Endothelial cell of umbilical vein (primary cell): ENCODE results near the gene CXXC5. TPM values are rescaled to one million over a fixed set of nuclear protein-coding genes. Genes with fewer than 3 reads are reported as not detected.

ENCODE experiments used
- BruUV-seq: library from RNA; stranded (reverse); fragments of 400-500 nt; replicated peaks from 2 replicates; lab custom pipeline; 2021; lab: Mats Ljungman, UMichigan
- CTCF ChIA-PET: fragments of 300-600, 350-600 bp; sonication (Branson Sonifier 250); formaldehyde crosslinking; loops from one replicate; lab custom pipeline; 2021; ENCODE audit warnings: antibody characterized with exemption, inconsistent platforms; lab: Charles Lee
- POLR2A ChIA-PET: fragments of 300-600, 350-600 bp; sonication (Branson Sonifier 250); formaldehyde crosslinking; loops from one replicate; lab custom pipeline; 2021; ENCODE audit warnings: antibody characterized with exemption, inconsistent platforms; lab: Charles Lee
- DNase-seq: peaks from one replicate; pipeline ENCODE4 v3.0.0-alpha.2; 2011; ENCODE audit warnings: low read depth, low spot score
- FAIRE-seq: peaks from 2 replicates; lab custom pipeline; 2011; peaks lifted over from hg19 to GRCh38; lab: Jason Lieb, UNC
- H2AFZ ChIP-seq: 2 replicates; pipeline ENCODE4 v1.6.0; 2012; ENCODE audit warnings: low read depth, low read length, control low read depth, inconsistent platforms
- H3K27ac ChIP-seq: 2 replicates; pipeline ENCODE4 v1.5.1; 2011; ENCODE audit warnings: low read depth, mild to moderate bottlenecking, control low read depth, low read length, moderate library complexity; ENCODE audit not compliant: insufficient read depth
- H3K27me3 ChIP-seq, 2 experiments: 2 replicates each; pipeline versions ENCODE4 v1.6.0 to v1.6.1; 2011; ENCODE audit warnings: low read length in 2 of 2, mixed read lengths in 1 of 2; ENCODE audit not compliant: control insufficient read depth in 2 of 2, insufficient read depth in 2 of 2
- H3K36me3 ChIP-seq, 2 experiments: 2 replicates in 1 of 2; 3 replicates in 1 of 2; pipeline ENCODE4 v1.5.1; 2011; ENCODE audit warnings: low read length in 2 of 2, mild to moderate bottlenecking in 1 of 2, moderate library complexity in 1 of 2; ENCODE audit not compliant: control insufficient read depth in 2 of 2, insufficient read depth in 2 of 2; ENCODE audit errors: extremely low read depth in 1 of 2
- H3K4me1 ChIP-seq: 3 replicates; pipeline ENCODE4 v1.5.1; 2011; ENCODE audit warnings: mild to moderate bottlenecking, low read length; ENCODE audit not compliant: control insufficient read depth, insufficient read depth; ENCODE audit errors: extremely low read depth
- H3K4me2 ChIP-seq: 2 replicates; pipeline ENCODE4 v1.6.1; 2011; ENCODE audit warnings: low read length, control low read depth, mixed read lengths; ENCODE audit not compliant: insufficient read depth
- H3K4me3 ChIP-seq, 3 experiments: fragments of 200-600 bp in 1 of 3; sonication (generic), shearing (Covaris generic) in 1 of 3; replicated peaks in 1 of 3; 2 replicates each; pipeline ENCODE4 v1.5.1; 2011 to 2016; ENCODE audit warnings: control low read depth in 3 of 3, low read length in 3 of 3, mild to moderate bottlenecking in 2 of 3, inconsistent platforms in 1 of 3, low read depth in 1 of 3, moderate library complexity in 1 of 3; ENCODE audit not compliant: insufficient read depth in 1 of 3
- H3K79me2 ChIP-seq: 2 replicates; pipeline ENCODE4 v1.6.0; 2012; ENCODE audit warnings: low read length, inconsistent platforms; ENCODE audit not compliant: control insufficient read depth, insufficient read depth
- H3K9ac ChIP-seq: replicated peaks from 2 replicates; pipeline ENCODE3; 2011; ENCODE audit warnings: low read length, control low read depth; ENCODE audit not compliant: insufficient read depth; ENCODE audit errors: extremely low read depth
- H3K9me1 ChIP-seq: replicated peaks from 3 replicates; pipeline ENCODE4 v1.6.0; 2011; ENCODE audit warnings: mild to moderate bottlenecking, low read length; ENCODE audit not compliant: control insufficient read depth, insufficient read depth; ENCODE audit errors: extremely low read depth
- H3K9me3 ChIP-seq: replicated peaks from 2 replicates; pipeline ENCODE4 v1.5.1; 2012; ENCODE audit warnings: low read length, inconsistent platforms; ENCODE audit not compliant: control insufficient read depth, insufficient read depth
- H4K20me1 ChIP-seq: replicated peaks from 2 replicates; pipeline ENCODE3; 2011; ENCODE audit warnings: mild to moderate bottlenecking, low read length; ENCODE audit not compliant: control insufficient read depth, insufficient read depth; ENCODE audit errors: extremely low read depth
- EZH2 ChIP-seq: IDR thresholded peaks from 2 replicates; pipeline ENCODE4 v1.6.1; 2012; ENCODE audit warnings: borderline replicate concordance, low read depth, mild to moderate bottlenecking, moderate library complexity, low read length, inconsistent platforms; ENCODE audit not compliant: severe bottlenecking
- FOS ChIP-seq: IDR thresholded peaks from 2 replicates; pipeline ENCODE4 v1.6.1; 2011; ENCODE audit warnings: mild to moderate bottlenecking, low read length, moderate library complexity, borderline replicate concordance; ENCODE audit not compliant: insufficient read depth
- GATA2 ChIP-seq: IDR thresholded peaks from 2 replicates; pipeline ENCODE4 v1.7.0; 2011; ENCODE audit warnings: low read depth, mild to moderate bottlenecking, moderate library complexity, mixed read lengths, low read length; ENCODE audit not compliant: insufficient read length, insufficient read depth
- JUN ChIP-seq: IDR thresholded peaks from 2 replicates; pipeline ENCODE4 v1.6.1; 2011; ENCODE audit warnings: borderline replicate concordance, low read depth; ENCODE audit not compliant: insufficient read length, insufficient read depth
- MYC ChIP-seq: IDR thresholded peaks from one replicate; pipeline ENCODE4 v1.6.1; 2011; ENCODE audit warnings: mild to moderate bottlenecking, low read depth, low read length
- POLR2A ChIP-seq: IDR thresholded peaks from 2 replicates; pipeline ENCODE4 v1.6.1; 2012; ENCODE audit warnings: low read depth, mild to moderate bottlenecking, control low read depth, low read length
- POLR2AphosphoS5 ChIP-seq: IDR thresholded peaks from 2 replicates; pipeline ENCODE4 v1.6.1; 2012; ENCODE audit warnings: low read depth, mild to moderate bottlenecking, control low read depth, low read length, moderate library complexity; ENCODE audit not compliant: insufficient read depth
- dilution Hi-C: fragments of 300-500 bp; cut with MboI; formaldehyde crosslinking; loops from one replicate; pipeline ENCODE4 v1.15.0; 2019; ENCODE audit warnings: low sequenced_read_pairs; ENCODE audit not compliant: extremely low pct_ligation_motif_present
- intact Hi-C: fragments of 100-400 bp; cut with micrococcal nuclease; formaldehyde crosslinking; loops from one replicate; pipeline ENCODE4 v1.10.0; 2022
- polyA plus RNA-seq, 4 experiments: library from polyadenylated mRNA; depleted of rRNA in 3 of 4; stranded (reverse) in 3 of 4; unstranded in 1 of 4; fragments of >200 nt; gene quantifications; 2 replicates each; pipeline versions ENCODE4 v1.2.1 to v1.2.3, GENCODE V29; 2011 to 2012; ENCODE audit warnings: missing spikeins in 1 of 4
- total RNA-seq: library from RNA; stranded (reverse); gene quantifications from 2 replicates; pipeline ENCODE4 v1.2.3, GENCODE V29; 2021
- TF ChIP-seq, protein P1 (sequence below): IDR thresholded peaks from 2 replicates; pipeline ENCODE4 v1.6.1; 2011; ENCODE audit not compliant: insufficient read depth, insufficient read length
- TF ChIP-seq, protein P2 (sequence below), 2 donors: IDR thresholded peaks; 1 replicate in 1 of 2; 2 replicates in 1 of 2; pipeline ENCODE4 v1.5.1; 2011; ENCODE audit warnings: low read length in 2 of 2, mild to moderate bottlenecking in 2 of 2, moderate library complexity in 2 of 2, control low read depth in 1 of 2, inconsistent platforms in 1 of 2, low read depth in 1 of 2; ENCODE audit not compliant: insufficient read depth in 1 of 2; ENCODE audit errors: extremely low read depth in 1 of 2

The CXXC5 gene
- total and polyA plus RNA-seq, 2 donors (not counting 3 experiments of a cell fraction or from before 2014, with no cell fraction given): 2.7 to 5.5 TPM

DNA sequence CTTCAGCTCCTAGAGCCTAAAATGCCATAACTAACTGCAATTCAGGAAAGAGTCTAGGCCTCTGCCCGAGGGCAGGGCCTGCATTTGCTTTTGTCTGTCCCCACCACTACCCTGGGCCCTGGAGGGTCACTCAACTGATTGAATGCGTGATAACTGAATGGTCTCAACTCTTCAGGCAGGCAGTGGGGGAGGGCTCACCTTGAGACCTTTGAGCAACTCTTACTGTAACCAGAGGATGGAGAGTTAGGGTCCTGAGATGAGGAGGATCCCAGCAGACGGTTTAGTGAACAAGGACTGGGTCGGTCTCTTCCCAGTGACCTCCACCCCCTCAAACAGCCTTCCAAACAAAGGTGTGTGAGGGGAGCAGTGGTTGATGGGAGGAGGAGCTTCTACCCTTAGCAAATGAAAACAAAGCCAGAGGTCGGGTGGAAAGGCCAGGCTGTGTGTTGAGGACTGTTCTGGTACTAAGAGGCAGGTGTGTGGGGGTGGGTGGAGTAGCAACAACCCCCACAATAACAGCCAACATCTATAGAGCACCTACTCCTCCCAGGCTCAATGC is 59.4 kb downstream of the CXXC5 start:
- dilution Hi-C loops (no loop called here), intact Hi-C loops (loop anchor here (2.0 kb wide), 1 partner anchor 45 kb away; no protein-coding TSS in a partner anchor)
- BruUV-seq: no TSS peak
- Histone ChIP-seq H3K79me2 (no peaks in the 10 kb centered on the region), H3K9ac (no peak overlapping the region), H2AFZ (no peak overlapping the region), H3K9me1 (no peaks in the 10 kb centered on the region), H3K4me3 (no peak overlapping the region), H3K27ac (no peak overlapping the region), H3K36me3 (no peaks in the 10 kb centered on the region), H3K4me2 (no peak overlapping the region), H3K27me3 (peaks cover 8 to 12% of the 10 kb centered on the region in 2 experiments), H4K20me1 (no peaks in the 10 kb centered on the region), H3K4me1 (peaks cover 7% of the 10 kb centered on the region), H3K9me3 (no peaks in the 10 kb centered on the region)
- TF ChIP-seq, protein P1, sequence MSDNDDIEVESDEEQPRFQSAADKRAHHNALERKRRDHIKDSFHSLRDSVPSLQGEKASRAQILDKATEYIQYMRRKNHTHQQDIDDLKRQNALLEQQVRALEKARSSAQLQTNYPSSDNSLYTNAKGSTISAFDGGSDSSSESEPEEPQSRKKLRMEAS: no peak
- TF ChIP-seq FOS (no peak), POLR2A (no peak), POLR2AphosphoS5 (no peak), JUN (no peak), GATA2 (no peak), MYC (no peak), EZH2 (no peak)
- TF ChIP-seq, protein P2, sequence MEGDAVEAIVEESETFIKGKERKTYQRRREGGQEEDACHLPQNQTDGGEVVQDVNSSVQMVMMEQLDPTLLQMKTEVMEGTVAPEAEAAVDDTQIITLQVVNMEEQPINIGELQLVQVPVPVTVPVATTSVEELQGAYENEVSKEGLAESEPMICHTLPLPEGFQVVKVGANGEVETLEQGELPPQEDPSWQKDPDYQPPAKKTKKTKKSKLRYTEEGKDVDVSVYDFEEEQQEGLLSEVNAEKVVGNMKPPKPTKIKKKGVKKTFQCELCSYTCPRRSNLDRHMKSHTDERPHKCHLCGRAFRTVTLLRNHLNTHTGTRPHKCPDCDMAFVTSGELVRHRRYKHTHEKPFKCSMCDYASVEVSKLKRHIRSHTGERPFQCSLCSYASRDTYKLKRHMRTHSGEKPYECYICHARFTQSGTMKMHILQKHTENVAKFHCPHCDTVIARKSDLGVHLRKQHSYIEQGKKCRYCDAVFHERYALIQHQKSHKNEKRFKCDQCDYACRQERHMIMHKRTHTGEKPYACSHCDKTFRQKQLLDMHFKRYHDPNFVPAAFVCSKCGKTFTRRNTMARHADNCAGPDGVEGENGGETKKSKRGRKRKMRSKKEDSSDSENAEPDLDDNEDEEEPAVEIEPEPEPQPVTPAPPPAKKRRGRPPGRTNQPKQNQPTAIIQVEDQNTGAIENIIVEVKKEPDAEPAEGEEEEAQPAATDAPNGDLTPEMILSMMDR (IDR thresholded peaks at IDR 0.05; ENCODE audit: extremely low read depth in 1 of 2, insufficient read depth in 1 of 2, low read depth in 1 of 2, low read length in 2 of 2): no peak
- ChIA-PET CTCF (no interaction called here), POLR2A (no interaction called here)
- DNase-seq: no peak
- no peak for FAIRE-seq
